Kidney capillary endothelial cell (primary cell): ENCODE results near the gene SMIM14.
"Not testable (repeated sequence)": the region's sequence is repeated elsewhere in the genome, so short reads cannot be mapped to it uniquely, and the experiment has no call there.

Experiments
- DNase-seq: peaks from one replicate; pipeline ENCODE4 v3.0.0-alpha.2; 2018; ENCODE audit warnings: low spot score

The SMIM14 gene

DNA sequence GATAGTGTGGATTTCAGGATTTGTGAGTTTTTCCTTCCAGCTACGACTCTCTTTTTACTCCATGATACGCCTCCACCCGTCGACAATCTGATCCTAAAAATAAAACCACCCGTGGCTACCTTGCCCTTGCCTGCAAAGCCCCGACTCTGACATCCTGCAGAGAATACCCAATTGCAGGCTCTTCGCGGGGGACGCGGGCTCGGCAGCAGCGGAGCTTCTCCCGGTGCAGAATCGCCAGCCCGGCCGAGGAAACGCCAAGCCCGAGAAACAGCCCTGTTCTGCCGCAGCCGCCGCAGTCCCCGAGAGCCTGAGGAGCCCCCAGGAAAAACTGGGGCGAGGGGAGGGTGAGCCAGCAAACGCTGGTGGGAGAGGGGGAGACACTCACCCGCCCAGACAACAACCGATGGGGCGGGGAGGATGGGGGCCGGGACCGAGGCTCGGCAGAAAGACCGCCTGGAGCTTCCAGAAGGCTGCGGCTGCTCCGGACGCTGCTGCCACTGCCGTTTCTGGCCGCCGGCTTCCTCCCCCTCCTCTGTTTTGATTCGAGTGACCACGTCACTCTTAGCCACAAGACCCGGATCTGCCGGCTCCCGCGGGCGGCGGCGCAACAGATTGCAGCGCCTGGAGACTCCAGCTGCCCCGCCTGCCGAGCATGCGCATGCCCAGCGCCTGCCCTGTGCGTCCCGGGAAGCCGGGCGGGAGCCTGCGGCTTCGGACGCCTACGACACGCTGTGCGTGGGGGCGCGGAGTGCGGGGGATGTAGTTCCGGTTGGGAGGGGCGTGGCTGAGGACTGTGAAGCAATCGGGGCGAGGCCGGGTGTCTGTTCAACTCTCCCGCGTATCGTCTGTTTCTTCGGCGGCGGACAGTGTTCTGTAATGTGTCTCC lies at the start of gene SMIM14:
SMIM14 (minus strand) TSS at position 512 of the 886 bp plus-strand sequence. CDS start 33,720 bp downstream, outside the sequence.
- peak; percentile 99 for DNase-seq

- no peak for DNase-seq
Observed at GRCh38 chr4:39687014-39687413, 48.3 kb upstream of the SMIM14 start.

DNA sequence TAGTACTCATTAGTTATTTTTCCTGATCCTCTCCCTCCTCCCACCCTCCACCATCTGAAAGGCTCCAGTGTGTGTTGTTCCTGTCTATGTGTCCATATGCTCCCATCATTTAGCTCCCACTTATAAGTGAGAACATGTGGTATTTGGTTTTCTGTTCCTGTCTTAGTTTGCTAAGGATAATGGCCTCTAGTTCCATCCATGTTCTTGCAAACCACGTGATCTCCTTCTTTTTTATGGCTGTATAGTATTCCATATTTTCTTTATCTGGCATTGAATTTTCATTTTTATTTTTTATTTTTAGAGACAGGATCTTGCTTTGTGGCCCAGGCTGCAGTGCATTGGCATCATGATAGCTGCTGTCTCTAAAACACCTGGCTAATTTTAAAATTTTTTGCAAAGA lies 47.3 kb upstream of the SMIM14 start:
- no peak for DNase-seq

DNA sequence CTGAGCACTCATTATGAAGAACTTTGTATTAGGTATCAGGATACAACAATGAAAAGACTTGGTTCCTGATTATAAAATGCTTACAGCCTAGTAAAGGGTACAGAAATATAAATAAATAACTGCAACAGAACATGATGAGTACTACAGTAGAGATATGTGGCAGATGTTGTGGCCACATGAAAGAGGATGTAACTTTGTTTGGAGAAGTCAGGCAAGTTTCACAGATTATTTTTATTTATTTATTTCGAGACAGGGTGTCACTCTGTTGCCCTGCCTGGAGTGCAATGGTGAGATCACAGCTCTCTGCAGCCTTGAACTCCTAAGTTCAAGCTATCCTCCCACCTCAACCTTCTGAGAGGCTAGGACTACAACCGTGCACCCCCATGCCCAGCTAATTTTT lies 43.5 kb upstream of the SMIM14 start:
- no peak for DNase-seq

DNA sequence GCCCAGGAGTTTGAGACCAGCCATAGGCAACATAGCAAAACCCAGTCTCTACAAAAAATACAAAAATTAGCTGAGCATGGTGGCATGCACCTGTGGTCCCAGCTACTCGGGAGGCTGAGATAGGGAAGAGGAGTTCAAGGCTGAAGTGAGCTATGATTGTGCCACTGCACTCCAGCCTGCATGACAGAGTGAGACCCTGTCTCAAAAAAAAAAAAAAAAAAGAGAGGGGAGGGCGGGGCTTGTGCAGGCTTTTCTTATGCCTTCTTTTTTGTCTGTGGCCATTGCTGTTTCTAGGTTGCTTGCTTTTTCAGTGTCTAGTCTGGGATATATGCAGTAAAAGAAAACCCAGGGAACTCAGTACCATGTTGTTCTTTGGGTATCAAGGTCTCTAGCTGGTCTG lies 42.3 kb upstream of the SMIM14 start:
- DNase-seq: not testable (repeated sequence)

DNA sequence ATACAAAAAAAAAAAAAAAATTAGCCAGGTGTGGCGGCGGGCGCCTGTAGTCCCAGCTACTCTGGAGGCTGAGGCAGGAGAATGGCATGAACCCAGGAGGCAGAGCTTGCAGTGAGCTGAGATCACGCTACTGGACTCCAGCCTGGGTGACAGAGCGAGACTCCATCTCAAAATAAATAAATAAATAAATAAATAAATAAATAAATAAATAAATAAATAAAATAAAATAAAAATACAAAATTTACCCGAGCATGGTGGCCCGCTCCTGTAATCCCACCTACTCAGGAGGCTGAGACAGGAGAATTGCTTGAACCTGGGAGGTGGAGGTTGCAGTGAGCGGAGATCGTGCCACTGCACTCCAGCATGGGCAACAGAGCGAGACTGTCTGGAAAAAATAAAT lies 37.0 kb upstream of the SMIM14 start:
- not testable (repeated sequence) for DNase-seq

GRCh38 chr4:39670296-39670695 lies 31.6 kb upstream of the SMIM14 start:
- not testable (repeated sequence) for DNase-seq

DNA sequence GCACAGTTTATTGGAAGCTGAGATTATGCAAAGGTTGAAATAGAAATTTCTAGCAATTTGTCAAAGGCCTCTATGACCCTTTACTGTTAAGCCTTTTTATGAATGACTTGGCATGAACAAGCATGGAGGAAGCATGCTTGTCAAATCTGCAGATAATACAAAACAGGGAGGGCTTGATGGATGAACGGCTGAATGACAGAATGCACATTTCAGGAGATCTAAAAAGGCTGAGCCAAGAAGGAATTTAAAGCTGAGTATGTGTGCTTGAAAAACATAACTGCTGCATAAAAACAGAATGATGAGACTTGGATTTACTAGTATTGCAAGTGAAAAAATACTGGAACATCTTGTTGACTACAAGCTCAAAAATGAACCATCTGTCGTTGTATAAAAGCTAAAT lies 30.2 kb upstream of the SMIM14 start:
- DNase-seq: no peak

DNA sequence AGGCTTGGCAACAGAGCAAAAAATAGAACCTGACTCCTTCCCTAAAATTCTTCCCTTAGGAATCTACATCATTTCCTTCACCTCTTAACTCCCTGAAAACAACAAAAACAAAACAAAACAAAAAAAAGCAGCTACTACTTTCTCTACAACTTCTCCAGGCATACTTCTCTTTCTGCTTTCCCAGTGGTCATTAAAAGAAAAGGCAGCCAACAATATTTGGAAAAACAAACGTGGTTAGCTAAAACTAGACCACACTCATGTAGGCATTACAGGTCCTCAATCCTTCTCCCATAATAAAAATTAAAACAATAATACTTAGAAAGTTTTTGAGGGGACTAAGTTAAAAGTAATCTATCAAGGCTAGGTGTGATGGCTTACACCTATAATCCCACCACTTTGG lies 29.0 kb upstream of the SMIM14 start:
- no peak for DNase-seq

GRCh38 chr4:39664828-39665731 lies 26.4 kb upstream of the SMIM14 start:
- DNase-seq: no peak

DNA sequence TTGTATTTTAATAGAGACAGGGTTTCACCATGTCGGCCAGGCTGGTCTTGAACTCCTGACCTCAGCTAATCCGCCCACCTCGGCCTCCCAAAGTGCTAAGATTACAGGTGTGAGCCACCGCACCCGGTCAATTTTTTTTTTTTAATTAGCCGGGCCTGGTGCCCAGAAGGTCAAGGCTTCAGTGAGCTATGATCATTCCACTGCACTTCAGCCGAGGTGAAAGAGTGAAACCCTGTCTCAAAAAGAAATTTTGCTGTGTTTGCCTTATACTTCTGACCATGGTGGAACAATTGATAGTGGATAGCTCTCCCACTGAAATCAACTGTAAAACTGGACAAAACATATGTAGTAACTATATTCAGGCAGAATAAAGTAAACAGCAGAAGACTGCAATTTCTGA lies 24.0 kb upstream of the SMIM14 start:
- no peak for DNase-seq

DNA sequence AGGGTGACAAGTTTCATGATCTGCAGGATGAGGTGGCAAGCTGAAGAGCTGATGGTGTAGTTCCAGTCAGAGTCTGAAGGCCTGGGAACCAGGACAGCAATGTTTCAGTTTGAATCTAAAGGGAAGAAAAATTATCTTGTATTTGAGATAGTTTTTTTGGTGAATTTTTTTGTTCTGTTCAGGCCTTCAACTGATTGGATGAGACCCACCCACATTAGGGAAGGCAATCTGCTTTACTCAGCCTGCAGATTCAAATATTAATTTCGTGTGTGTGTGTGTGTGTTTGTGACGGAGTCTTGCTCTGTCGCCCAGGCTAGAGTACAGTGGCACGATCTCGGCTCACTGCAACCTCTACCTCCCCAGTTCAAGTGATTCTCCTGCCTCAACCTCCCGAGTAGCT lies 22.1 kb upstream of the SMIM14 start:
- no peak for DNase-seq

DNA sequence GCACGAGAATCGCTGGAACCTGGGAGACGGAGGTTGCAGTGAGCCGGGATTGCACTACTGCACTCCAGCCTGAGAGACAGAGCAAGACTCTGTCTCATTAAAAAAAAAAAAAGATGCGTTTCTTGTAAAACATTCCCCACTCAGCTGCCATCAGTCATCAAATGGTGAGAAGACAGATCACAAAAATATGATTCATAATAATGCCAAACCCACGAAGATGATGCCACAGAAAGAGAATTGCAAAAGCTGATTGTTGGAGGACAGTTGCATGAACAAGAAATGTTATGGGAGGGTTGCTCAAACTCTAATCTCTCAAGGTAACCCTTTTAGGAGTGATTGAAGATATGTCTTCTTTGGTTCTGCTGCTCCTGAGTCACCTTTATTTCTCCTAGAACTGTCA lies 21.4 kb upstream of the SMIM14 start:
- DNase-seq: no peak

- no peak for DNase-seq
Observed at GRCh38 chr4:39658756-39659155, 20.1 kb upstream of the SMIM14 start.

GRCh38 chr4:39657465-39657864 lies 18.8 kb upstream of the SMIM14 start:
- DNase-seq: no peak

DNA sequence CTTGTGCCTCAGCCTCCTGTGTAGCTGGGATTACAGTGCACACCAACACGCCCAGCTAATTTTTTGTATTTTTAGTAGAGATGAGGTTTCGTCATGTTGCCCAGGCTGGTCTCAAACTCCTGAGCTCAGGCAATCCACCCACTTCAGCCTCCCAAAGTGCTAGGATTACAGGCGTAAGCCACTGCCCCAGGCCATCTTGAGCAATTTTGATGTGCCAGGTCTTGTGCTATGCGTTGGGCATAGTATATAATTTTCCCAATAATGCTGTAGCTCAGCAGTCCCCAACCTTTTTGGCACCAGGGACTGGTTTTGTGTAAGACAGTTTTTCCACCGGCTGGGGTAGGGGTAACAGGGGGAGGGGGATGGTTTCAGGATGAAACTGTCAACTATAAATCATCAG lies 18.0 kb upstream of the SMIM14 start:
- not testable (repeated sequence) for DNase-seq

GRCh38 chr4:39655876-39656275 lies 17.2 kb upstream of the SMIM14 start:
- DNase-seq: no peak

DNA sequence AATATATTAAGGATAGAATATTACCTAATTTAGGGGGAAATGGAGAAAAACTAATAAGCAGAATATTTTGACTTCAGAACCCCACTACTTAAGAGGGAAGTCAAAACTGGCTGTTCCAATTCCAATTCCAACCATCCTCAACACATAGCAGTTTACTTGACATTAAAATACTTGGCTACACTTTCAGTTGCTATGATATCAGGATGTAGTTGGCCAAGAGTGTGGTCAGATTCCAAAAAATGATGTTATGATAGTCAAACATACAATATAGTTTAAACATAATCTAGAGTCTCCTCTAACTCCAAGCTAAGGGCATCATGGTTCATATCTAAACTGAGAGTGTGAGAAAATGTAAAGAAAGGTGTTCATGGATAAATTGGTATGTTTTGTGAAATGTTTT lies 16.5 kb upstream of the SMIM14 start:
- DNase-seq: no peak

GRCh38 chr4:39651586-39651985 lies 12.9 kb upstream of the SMIM14 start:
- DNase-seq: not testable (repeated sequence)

DNA sequence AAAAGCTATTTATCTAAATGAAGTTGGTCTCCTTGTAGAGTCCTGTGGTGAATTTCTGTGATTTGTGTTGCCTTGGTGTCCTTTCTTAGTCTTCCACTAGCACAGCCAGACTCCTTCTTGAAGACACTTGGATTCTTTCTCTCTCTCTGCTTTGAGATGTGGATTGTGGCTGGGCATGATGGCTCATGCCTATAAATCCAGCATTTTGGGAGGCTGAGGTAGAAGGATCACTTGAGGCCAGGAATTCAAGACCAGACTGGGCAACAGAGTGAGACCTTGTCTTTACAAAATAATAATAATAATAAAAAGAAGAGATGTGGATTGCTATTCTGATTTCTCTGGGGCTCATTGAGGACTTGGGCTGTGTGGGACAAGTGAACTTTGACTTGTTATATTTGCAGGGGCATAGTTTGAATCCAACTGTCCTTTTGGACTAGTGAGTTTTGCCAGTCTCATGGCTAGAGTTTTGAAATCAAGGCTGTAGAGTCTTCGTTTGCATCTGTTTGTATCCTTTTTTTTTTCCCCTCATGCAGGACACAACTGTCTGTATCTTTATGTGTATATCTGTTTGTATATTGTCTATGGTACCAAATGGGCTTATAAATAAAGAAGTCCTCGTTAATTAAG lies 11.1 kb upstream of the SMIM14 start:
- DNase-seq: no peak

DNA sequence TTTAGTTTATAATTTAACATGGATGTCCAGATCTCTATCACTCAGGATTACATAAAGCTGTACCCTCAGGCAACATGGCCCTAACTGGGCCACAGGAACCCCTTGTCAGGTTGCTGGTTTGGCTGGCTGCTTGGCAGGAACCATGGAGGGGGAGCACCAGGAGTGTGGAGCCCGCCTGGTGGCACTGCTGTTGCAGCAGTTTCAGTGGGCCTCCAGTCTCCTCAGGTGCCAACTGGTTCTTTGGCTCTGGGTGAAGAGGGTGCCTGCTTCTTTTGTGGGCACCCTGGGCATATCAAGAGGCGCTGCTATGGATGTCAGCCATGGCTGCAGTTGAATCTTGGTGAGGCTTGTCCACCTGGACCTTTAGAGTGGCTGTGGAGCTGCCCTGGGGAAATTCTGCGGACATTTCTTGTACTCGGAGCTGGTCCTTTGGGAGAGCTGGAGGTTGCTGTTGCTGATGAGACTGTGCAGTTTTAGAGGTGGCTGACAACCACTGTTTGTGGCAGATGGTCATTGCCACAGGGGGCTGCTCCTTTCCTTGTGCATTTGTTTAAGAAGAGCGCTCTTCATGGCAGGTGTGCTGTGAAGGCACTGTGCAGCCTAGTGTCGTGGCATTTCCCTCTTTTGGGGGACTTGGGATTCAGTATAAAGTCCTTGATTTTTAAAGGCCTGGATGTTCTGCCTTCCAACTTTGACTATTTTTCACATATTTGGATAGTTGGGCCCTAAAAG lies 10.3 kb upstream of the SMIM14 start:
- DNase-seq: no peak

- DNase-seq: no peak
Observed at GRCh38 chr4:39648213-39648612, 9.5 kb upstream of the SMIM14 start.
